Panc1 (cell line): ENCODE measurements around the gene ZNF622. TPM values are rescaled to one million over a fixed set of nuclear protein-coding genes. Genes with fewer than 3 reads are reported as not detected.

Experiments used
- ATAC-seq: fragments of 200-7000 bp; cut with Tn5 transposase; 2 replicates; pipeline ENCODE4 v1.9.1; 2020; ENCODE audit warnings: mild to moderate bottlenecking, moderate library complexity
- BruUV-seq: library from RNA; stranded (reverse); fragments of 400-500 nt; replicated peaks from 2 replicates; lab custom pipeline; 2021; lab: Mats Ljungman, UMichigan
- CTCF ChIA-PET: fragments of 300-600 bp; sonication (Branson Sonifier 250); formaldehyde crosslinking; loops from one replicate; lab custom pipeline; 2022; ENCODE audit warnings: antibody characterized with exemption; lab: Charles Lee
- POLR2A ChIA-PET: fragments of 300-600 bp; sonication (Branson Sonifier 250); formaldehyde crosslinking; loops from one replicate; lab custom pipeline; 2022; ENCODE audit warnings: antibody characterized with exemption; lab: Charles Lee
- DNase-seq: peaks from one replicate; pipeline ENCODE4 v3.0.0-alpha.2; 2010; ENCODE audit warnings: low read depth, low spot score
- H3K27ac ChIP-seq: 2 replicates; pipeline ENCODE4 v1.5.1; 2011; ENCODE audit warnings: mild to moderate bottlenecking, low read length, inconsistent platforms
- H3K27me3 ChIP-seq: fragments of 200-500 bp; sonication (Bioruptor generic); 2 replicates; pipeline ENCODE4 v1.6.0; 2014; ENCODE audit warnings: low read length, inconsistent platforms; ENCODE audit not compliant: control insufficient read depth, insufficient read depth
- H3K36me3 ChIP-seq: fragments of 200-500 bp; sonication (Bioruptor generic); 2 replicates; pipeline ENCODE4 v1.5.1; 2014; ENCODE audit warnings: inconsistent platforms, mild to moderate bottlenecking, low read length, moderate library complexity; ENCODE audit not compliant: control insufficient read depth, insufficient read depth
- H3K4me1 ChIP-seq: 2 replicates; pipeline ENCODE4 v1.5.1; 2011; ENCODE audit warnings: inconsistent platforms, mild to moderate bottlenecking, low read length, moderate library complexity; ENCODE audit not compliant: control insufficient read depth, insufficient read depth
- H3K4me3 ChIP-seq, 2 experiments: 2 replicates each; pipeline ENCODE4 v1.5.1; 2011 to 2012; ENCODE audit warnings: low read depth in 2 of 2, low read length in 2 of 2, mild to moderate bottlenecking in 2 of 2, inconsistent platforms in 1 of 2, moderate library complexity in 1 of 2
- H3K9me3 ChIP-seq: fragments of 200-500 bp; sonication (Bioruptor generic); 2 replicates; pipeline ENCODE4 v1.5.1; 2014; ENCODE audit warnings: low read depth, mild to moderate bottlenecking, inconsistent platforms, low read length, moderate library complexity; ENCODE audit not compliant: control insufficient read depth, insufficient read depth
- POLR2AphosphoS5 ChIP-seq: IDR thresholded peaks from 2 replicates; pipeline ENCODE4 v1.6.1; 2012; ENCODE audit warnings: mild to moderate bottlenecking, low read depth, low read length, moderate library complexity
- SIN3A ChIP-seq: IDR thresholded peaks from 2 replicates; pipeline ENCODE4 v1.6.1; 2012; ENCODE audit warnings: low read depth, mild to moderate bottlenecking, low read length, moderate library complexity, borderline replicate concordance; ENCODE audit not compliant: insufficient read depth
- TCF7L2 ChIP-seq: IDR thresholded peaks from 2 replicates; pipeline ENCODE4 v1.6.1; 2011; ENCODE audit warnings: mild to moderate bottlenecking, low read depth, low read length, inconsistent platforms
- in situ Hi-C: cut with HindIII; loops from 2 replicates; pipeline ENCODE4 v1.10.0; 2016; ENCODE audit warnings: low sequenced_read_pairs, low pct_unique_long_range_greater_than_20kb
- intact Hi-C: fragments of 100-400 bp; cut with micrococcal nuclease; formaldehyde crosslinking; loops from one replicate; pipeline ENCODE4 v1.10.0; 2022; ENCODE audit not compliant: unreplicated experiment
- total RNA-seq: library from RNA; stranded (reverse); gene quantifications from one replicate; pipeline ENCODE4 v1.2.1, GENCODE V29; 2021; ENCODE audit not compliant: unreplicated experiment
- TF ChIP-seq, protein P1 (sequence below): fragments of 450-650 bp; IDR thresholded peaks from 2 replicates; pipeline ENCODE4 v1.5.1; 2017; ENCODE audit warnings: mild to moderate bottlenecking
- TF ChIP-seq, protein P2 (sequence below), 2 experiments: IDR thresholded peaks; 2 replicates each; pipeline ENCODE4 v1.6.1; 2011 to 2012; ENCODE audit warnings: low read depth in 2 of 2, control low read depth in 1 of 2, low read length in 1 of 2, mild to moderate bottlenecking in 1 of 2, moderate library complexity in 1 of 2; ENCODE audit not compliant: insufficient read depth in 1 of 2

The ZNF622 gene
- total RNA-seq, 1 experiment from 2014 or later = 29.3 TPM

DNA sequence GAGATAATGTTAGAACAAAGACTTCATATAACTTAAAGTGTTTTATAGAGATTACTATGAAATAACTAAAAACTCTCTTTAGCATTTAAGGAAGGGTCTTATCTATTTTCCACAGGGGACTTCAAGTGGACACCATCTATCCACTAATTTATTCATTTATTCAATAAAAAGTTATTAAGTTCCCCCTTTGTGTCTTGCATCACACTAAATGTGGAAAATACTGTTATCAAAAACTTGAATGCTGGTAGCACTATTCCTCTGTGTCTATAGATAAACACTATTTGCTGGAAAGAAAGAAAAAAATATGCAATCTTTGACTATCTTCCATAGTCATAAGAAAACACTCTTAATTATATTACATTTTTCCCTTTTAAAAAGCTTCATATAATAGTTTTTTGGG, 20.1 kb upstream of the ZNF622 start:
- no peaks in the 10 kb centered on the region for H3K4me1 ChIP-seq
- DNase-seq (no peak), ATAC-seq (no peak)
- intact Hi-C loops (loop anchor here (5.0 kb wide), 2 partner anchors 177 to 717 kb away; no protein-coding TSS in a partner anchor), in situ Hi-C loops (no loop called here)
- TF ChIP-seq, protein P1, sequence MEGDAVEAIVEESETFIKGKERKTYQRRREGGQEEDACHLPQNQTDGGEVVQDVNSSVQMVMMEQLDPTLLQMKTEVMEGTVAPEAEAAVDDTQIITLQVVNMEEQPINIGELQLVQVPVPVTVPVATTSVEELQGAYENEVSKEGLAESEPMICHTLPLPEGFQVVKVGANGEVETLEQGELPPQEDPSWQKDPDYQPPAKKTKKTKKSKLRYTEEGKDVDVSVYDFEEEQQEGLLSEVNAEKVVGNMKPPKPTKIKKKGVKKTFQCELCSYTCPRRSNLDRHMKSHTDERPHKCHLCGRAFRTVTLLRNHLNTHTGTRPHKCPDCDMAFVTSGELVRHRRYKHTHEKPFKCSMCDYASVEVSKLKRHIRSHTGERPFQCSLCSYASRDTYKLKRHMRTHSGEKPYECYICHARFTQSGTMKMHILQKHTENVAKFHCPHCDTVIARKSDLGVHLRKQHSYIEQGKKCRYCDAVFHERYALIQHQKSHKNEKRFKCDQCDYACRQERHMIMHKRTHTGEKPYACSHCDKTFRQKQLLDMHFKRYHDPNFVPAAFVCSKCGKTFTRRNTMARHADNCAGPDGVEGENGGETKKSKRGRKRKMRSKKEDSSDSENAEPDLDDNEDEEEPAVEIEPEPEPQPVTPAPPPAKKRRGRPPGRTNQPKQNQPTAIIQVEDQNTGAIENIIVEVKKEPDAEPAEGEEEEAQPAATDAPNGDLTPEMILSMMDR = no peak
- TF ChIP-seq POLR2AphosphoS5 = no peak
- no peak for TF ChIP-seq SIN3A
- TF ChIP-seq, protein P2, sequence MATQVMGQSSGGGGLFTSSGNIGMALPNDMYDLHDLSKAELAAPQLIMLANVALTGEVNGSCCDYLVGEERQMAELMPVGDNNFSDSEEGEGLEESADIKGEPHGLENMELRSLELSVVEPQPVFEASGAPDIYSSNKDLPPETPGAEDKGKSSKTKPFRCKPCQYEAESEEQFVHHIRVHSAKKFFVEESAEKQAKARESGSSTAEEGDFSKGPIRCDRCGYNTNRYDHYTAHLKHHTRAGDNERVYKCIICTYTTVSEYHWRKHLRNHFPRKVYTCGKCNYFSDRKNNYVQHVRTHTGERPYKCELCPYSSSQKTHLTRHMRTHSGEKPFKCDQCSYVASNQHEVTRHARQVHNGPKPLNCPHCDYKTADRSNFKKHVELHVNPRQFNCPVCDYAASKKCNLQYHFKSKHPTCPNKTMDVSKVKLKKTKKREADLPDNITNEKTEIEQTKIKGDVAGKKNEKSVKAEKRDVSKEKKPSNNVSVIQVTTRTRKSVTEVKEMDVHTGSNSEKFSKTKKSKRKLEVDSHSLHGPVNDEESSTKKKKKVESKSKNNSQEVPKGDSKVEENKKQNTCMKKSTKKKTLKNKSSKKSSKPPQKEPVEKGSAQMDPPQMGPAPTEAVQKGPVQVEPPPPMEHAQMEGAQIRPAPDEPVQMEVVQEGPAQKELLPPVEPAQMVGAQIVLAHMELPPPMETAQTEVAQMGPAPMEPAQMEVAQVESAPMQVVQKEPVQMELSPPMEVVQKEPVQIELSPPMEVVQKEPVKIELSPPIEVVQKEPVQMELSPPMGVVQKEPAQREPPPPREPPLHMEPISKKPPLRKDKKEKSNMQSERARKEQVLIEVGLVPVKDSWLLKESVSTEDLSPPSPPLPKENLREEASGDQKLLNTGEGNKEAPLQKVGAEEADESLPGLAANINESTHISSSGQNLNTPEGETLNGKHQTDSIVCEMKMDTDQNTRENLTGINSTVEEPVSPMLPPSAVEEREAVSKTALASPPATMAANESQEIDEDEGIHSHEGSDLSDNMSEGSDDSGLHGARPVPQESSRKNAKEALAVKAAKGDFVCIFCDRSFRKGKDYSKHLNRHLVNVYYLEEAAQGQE (IDR thresholded peaks at IDR 0.05; ENCODE audit: insufficient read depth in 1 of 2, low read depth in 2 of 2, low read length in 1 of 2) = no peak
- no peak for TF ChIP-seq TCF7L2
- peaks cover 7% of the 10 kb centered on the region; the same call in 1 of the 2 replicates for H3K27me3 ChIP-seq
- H3K27ac ChIP-seq = no peak overlapping the region
- H3K9me3 ChIP-seq = no peaks in the 10 kb centered on the region
- BruUV-seq = no TSS peak
- no peak overlapping the region for H3K4me3 ChIP-seq
- H3K36me3 ChIP-seq = no peaks in the 10 kb centered on the region
- POLR2A ChIA-PET = interaction anchor here (0.6 kb wide), 1 partner anchor 70 kb away, joined by 4 read pairs; no protein-coding TSS in a partner anchor
- CTCF ChIA-PET = no interaction called here

DNA sequence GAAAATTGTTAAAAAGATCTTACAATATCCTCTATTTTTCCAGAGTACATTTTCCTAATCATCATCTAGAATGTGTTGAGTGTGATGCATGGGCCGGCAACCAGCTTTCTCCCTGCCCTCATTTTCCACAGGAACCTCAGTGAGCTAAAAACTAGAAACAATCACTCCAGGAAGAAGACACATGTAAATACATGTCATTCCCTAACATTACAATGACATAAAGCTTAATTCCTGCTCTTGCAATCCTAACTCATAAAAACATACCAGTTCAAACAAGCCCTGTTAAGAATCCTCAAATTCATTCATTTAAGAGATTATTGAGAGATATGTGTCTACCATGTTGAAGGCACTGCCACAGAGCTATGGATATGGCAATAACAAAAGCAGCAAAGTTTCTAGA, 18.5 kb upstream of the ZNF622 start:
- H3K27ac ChIP-seq = no peak overlapping the region
- ATAC-seq (no peak), DNase-seq (no peak)
- TF ChIP-seq TCF7L2 (no peak), SIN3A (no peak), POLR2AphosphoS5 (no peak)
- TF ChIP-seq, protein P1 = no peak
- TF ChIP-seq, protein P2 (IDR thresholded peaks at IDR 0.05; ENCODE audit: insufficient read depth in 1 of 2, low read depth in 2 of 2, low read length in 1 of 2) = no peak
- ChIA-PET CTCF (no interaction called here), POLR2A (no interaction called here)
- no peak overlapping the region for H3K4me3 ChIP-seq
- no peaks in the 10 kb centered on the region for H3K9me3 ChIP-seq
- peaks cover 7% of the 10 kb centered on the region; the same call in 1 of the 2 replicates for H3K27me3 ChIP-seq
- in situ Hi-C loops = no loop called here
- no peaks in the 10 kb centered on the region for H3K36me3 ChIP-seq
- H3K4me1 ChIP-seq = no peaks in the 10 kb centered on the region
- no TSS peak for BruUV-seq
- intact Hi-C loops = no loop called here
